T-cell (primary cell): ENCODE data around the gene PTPMT1. TPM values are rescaled to one million over a fixed set of nuclear protein-coding genes. Genes with fewer than 3 reads are reported as not detected.

Source experiments
- ATAC-seq, 4 experiments: fragments of 200-7000 bp in 3 of 4; fragments of 150-1000 bp in 1 of 4; cut with Tn5 transposase; replicated peaks in 1 of 4; 1 replicate in 3 of 4; 2 replicates in 1 of 4; pipeline ENCODE4 v1.10.0; 2021; ENCODE audit warnings: moderate library complexity in 3 of 4, mild to moderate bottlenecking in 2 of 4, moderate number of reproducible peaks in 1 of 4
- CTCF ChIA-PET, 2 donors: fragments of 300-600 bp; sonication (Branson Sonifier 250); formaldehyde crosslinking; loops; one replicate each; lab custom pipeline; 2022; ENCODE audit warnings: antibody characterized with exemption in 2 of 2; lab: Charles Lee
- POLR2A ChIA-PET, 2 donors: fragments of 300-600 bp; sonication (Branson Sonifier 250); formaldehyde crosslinking; loops; one replicate each; lab custom pipeline; 2022; ENCODE audit warnings: antibody characterized with exemption in 2 of 2; lab: Charles Lee
- DNase-seq, 35 experiments: peaks; one replicate each; pipeline versions ENCODE4 v3.0.0 to v3.0.0-alpha.2; 2013 to 2023
- H3K27ac ChIP-seq: one replicate; pipeline ENCODE4 v1.5.1; 2013; ENCODE audit warnings: low read length
- H3K27me3 ChIP-seq, 2 experiments: replicated peaks in 1 of 2; 1 replicate in 1 of 2; 2 replicates in 1 of 2; pipeline versions ENCODE4 v1.6.1 to v1.7.0; 2013; ENCODE audit warnings: low read length in 1 of 2, mixed read lengths in 1 of 2; ENCODE audit not compliant: control insufficient read depth in 2 of 2, insufficient read depth in 2 of 2; ENCODE audit errors: extremely low read depth in 1 of 2
- H3K36me3 ChIP-seq, 2 donors: 1 replicate in 1 of 2; 2 replicates in 1 of 2; pipeline versions ENCODE4 v1.6.1 to v1.7.0; 2013; ENCODE audit warnings: low read length in 1 of 2; ENCODE audit not compliant: control insufficient read depth in 2 of 2, insufficient read depth in 1 of 2; ENCODE audit errors: extremely low read depth in 1 of 2
- H3K4me1 ChIP-seq, 2 experiments: 1 replicate in 1 of 2; 2 replicates in 1 of 2; pipeline versions ENCODE4 v1.6.1 to v1.7.0; 2013; ENCODE audit warnings: low read length in 2 of 2, mixed read lengths in 1 of 2; ENCODE audit not compliant: insufficient read depth in 2 of 2, control insufficient read depth in 1 of 2; ENCODE audit errors: extremely low read depth in 1 of 2
- H3K4me3 ChIP-seq, 2 donors: 1 replicate in 1 of 2; 2 replicates in 1 of 2; pipeline versions ENCODE4 v1.5.1 to v1.7.0; 2013; ENCODE audit warnings: mild to moderate bottlenecking in 2 of 2, low read length in 1 of 2, moderate library complexity in 1 of 2; ENCODE audit not compliant: control insufficient read depth in 1 of 2; ENCODE audit errors: extremely low read depth in 1 of 2
- H3K9me3 ChIP-seq: 2 replicates; pipeline ENCODE4 v1.7.0; 2013
- H3K27ac Mint-ChIP-seq, 2 donors: one replicate each; pipeline ENCODE4 v1.8.0; 2020 to 2021; ENCODE audit warnings: mild to moderate bottlenecking in 2 of 2, mixed read lengths in 2 of 2
- H3K27me3 Mint-ChIP-seq, 2 donors: one replicate each; pipeline ENCODE4 v1.8.0; 2021 to 2022; ENCODE audit warnings: mixed read lengths in 2 of 2
- H3K36me3 Mint-ChIP-seq: one replicate; pipeline ENCODE4 v1.8.0; 2021; ENCODE audit warnings: mixed read lengths
- H3K4me1 Mint-ChIP-seq, 3 donors: one replicate each; pipeline ENCODE4 v1.8.0; 2020 to 2022; ENCODE audit warnings: mixed read lengths in 3 of 3, mild to moderate bottlenecking in 1 of 3
- H3K4me3 Mint-ChIP-seq, 3 donors: one replicate each; pipeline ENCODE4 v1.8.0; 2020 to 2022; ENCODE audit warnings: mild to moderate bottlenecking in 3 of 3, mixed read lengths in 3 of 3, moderate library complexity in 3 of 3
- H3K9me3 Mint-ChIP-seq, 3 donors: one replicate each; pipeline ENCODE4 v1.8.0; 2020 to 2022; ENCODE audit warnings: mixed read lengths in 3 of 3
- WGBS: methylation state at CpG from one replicate; pipeline ENCODE4 v1.1.5; 2013; ENCODE audit warnings: missing lambda C conversion rate; ENCODE audit not compliant: insufficient coverage; 5-methylcytosine and 5-hydroxymethylcytosine counted together
- total RNA-seq, 35 experiments: library from RNA in 6 of 35; stranded (reverse) in 6 of 35; fragments of 120-200 nt in 1 of 35; gene quantifications; one replicate each; pipeline versions ENCODE4 v1.2.1 to v1.2.4 and lab custom pipeline; 2013 to 2026

The PTPMT1 gene
- total RNA-seq, 5 donors from 2014 or later (not counting 1 experiment from before 2014, with no cell fraction given), result 14.9 to 25.3 (median 25.0) TPM

DNA sequence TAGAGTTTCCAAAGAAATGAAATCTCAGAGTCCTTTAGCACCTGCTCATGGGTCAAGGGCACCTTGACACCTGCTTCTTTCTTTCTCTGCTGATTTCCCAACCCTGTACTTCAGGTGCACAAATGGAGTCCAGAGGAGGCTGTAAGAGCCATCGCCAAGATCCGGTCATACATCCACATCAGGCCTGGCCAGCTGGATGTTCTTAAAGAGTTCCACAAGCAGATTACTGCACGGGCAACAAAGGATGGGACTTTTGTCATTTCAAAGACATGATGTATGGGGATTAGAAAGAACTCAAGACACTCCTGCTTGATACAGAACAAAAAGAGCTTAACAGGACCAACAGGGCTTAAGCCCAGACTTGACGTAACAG lies 5.9 kb downstream of the PTPMT1 start:
- DNase-seq (no peak), ATAC-seq (no peak)
- H3K4me3 Mint-ChIP-seq, result no peak overlapping the region
- ChIA-PET CTCF (no interaction called here), POLR2A (no interaction called here)
- H3K9me3 Mint-ChIP-seq, result no peaks in the 10 kb centered on the region
- H3K27me3 ChIP-seq, result no peaks in the 10 kb centered on the region
- no peak overlapping the region for H3K27ac ChIP-seq
- H3K4me1 ChIP-seq, result peaks cover 2 to 9% of the 10 kb centered on the region in 2 experiments
- H3K36me3 ChIP-seq, result peaks cover 7 to 48% of the 10 kb centered on the region in 2 donors
- peak overlapping the region in 1 of 2 donors; percentile 55 for H3K27ac Mint-ChIP-seq
- H3K4me3 ChIP-seq, result no peak overlapping the region
- peaks cover 18 to 26% (median 21%) of the 10 kb centered on the region in 3 donors for H3K4me1 Mint-ChIP-seq
- 100% methylated on average over 3 of the region's 4 CpGs for WGBS
- no peaks in the 10 kb centered on the region for H3K27me3 Mint-ChIP-seq
- peaks cover 20% of the 10 kb centered on the region for H3K36me3 Mint-ChIP-seq
- no peaks in the 10 kb centered on the region for H3K9me3 ChIP-seq

DNA sequence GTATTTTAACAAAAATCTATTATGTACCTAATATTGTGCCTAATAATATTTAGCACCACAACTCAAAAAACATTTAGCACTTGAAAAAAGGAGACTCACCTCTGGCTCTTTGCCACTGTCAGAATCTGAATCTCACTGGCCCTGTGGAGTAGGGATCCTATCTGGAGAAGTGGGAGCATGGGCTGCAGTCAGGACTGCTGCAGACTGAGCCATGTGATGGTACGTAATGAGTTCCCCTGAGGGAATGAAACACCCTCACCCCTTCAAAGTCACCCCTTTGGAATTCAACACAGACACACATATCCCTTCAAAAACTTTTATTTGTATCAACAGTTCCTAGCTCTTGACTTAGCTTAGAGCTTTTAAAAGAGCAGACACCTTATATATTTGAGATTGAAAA lies 6.5 kb downstream of the PTPMT1 start:
- no peaks in the 10 kb centered on the region for H3K9me3 ChIP-seq
- H3K27ac ChIP-seq, result no peak overlapping the region
- H3K4me1 Mint-ChIP-seq, result peaks cover 17 to 23% (median 18%) of the 10 kb centered on the region in 3 donors
- H3K4me3 Mint-ChIP-seq, result no peak overlapping the region
- POLR2A ChIA-PET, result no interaction called here
- peak overlapping the region in 1 of 2 donors; percentile 2 for H3K27ac Mint-ChIP-seq
- peaks cover 20% of the 10 kb centered on the region for H3K36me3 Mint-ChIP-seq
- H3K27me3 Mint-ChIP-seq, result no peaks in the 10 kb centered on the region
- no peaks in the 10 kb centered on the region for H3K27me3 ChIP-seq
- no CpG with 5 or more reads among the region's 1 CpG for WGBS
- H3K4me1 ChIP-seq, result peaks cover 0 to 9% of the 10 kb centered on the region in 2 experiments
- peaks cover 7 to 50% of the 10 kb centered on the region in 2 donors for H3K36me3 ChIP-seq
- DNase-seq (no peak), ATAC-seq (no peak)
- CTCF ChIA-PET, result no interaction called here
- H3K9me3 Mint-ChIP-seq, result no peaks in the 10 kb centered on the region
- no peak overlapping the region for H3K4me3 ChIP-seq

DNA sequence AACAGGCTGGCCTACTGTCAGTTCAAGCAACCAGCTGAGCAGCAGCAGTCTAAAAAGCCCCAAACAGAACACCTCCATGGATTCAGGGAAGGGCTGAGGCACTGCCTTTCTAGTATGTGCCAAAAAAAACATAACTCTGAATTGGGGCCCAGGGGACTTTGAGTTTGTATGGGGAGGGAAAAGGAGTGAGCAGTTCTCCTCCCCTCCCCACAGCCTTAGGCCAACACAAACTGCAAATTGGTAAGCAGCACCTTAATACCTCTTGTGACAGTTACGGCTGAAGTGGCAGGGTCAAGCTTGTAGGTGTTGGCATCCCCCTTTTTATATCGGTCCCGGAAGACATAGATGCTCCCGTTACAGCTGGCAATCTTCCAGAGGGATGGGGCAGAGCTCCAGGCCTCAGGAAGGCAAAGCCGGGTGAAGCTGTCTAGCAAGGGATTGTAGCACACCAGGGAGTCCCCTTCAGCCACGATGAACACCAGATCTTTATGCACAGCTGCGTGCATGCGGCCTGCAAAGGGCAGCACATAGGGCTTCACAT lies 7.4 kb downstream of the PTPMT1 start:
- H3K36me3 ChIP-seq, result peaks cover 7 to 54% of the 10 kb centered on the region in 2 donors
- no peak for DNase-seq
- peaks cover 26 to 29% (median 26%) of the 10 kb centered on the region in 3 donors for H3K4me1 Mint-ChIP-seq
- peaks cover 23% of the 10 kb centered on the region for H3K36me3 Mint-ChIP-seq
- H3K27ac ChIP-seq, result no peak overlapping the region
- no peak overlapping the region for H3K4me3 Mint-ChIP-seq
- no peaks in the 10 kb centered on the region for H3K27me3 ChIP-seq
- H3K27ac Mint-ChIP-seq, result peak overlapping the region in 1 of 2 donors; percentile 17
- H3K4me3 ChIP-seq, result no peak overlapping the region
- no peaks in the 10 kb centered on the region for H3K9me3 ChIP-seq
- H3K4me1 ChIP-seq, result peaks cover 6 to 14% of the 10 kb centered on the region in 2 experiments
- no peaks in the 10 kb centered on the region for H3K27me3 Mint-ChIP-seq
- POLR2A ChIA-PET, result interaction anchor here in 1 of 2 donors (0.5 kb wide), 1 partner anchor 1505 kb away, joined by 3 read pairs; no protein-coding TSS in a partner anchor
- WGBS, result 95% methylated on average over 5 of the region's 8 CpGs
- H3K9me3 Mint-ChIP-seq, result no peaks in the 10 kb centered on the region
- no peak for ATAC-seq
- CTCF ChIA-PET, result no interaction called here

DNA sequence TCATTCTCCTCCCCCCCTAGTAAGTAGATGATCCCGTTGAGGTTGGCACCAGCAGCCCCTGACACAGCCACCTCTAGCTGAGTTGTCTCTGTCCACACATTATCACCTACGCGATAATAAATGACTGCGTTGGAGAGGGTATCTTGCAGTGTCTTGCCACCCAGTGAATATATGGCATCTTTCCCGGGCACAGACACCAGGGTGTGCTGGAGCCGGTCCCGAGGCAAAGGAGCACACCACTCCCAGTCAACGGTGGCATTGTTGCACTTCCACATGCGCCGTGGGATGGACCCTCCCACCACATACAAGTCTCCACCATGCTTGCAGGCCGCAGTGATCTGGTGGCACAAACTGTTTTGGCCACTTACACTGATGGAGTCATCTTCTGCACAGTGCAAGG lies 7.9 kb downstream of the PTPMT1 start:
- no peak overlapping the region for H3K27ac Mint-ChIP-seq
- no peak overlapping the region for H3K4me3 Mint-ChIP-seq
- no peak for ATAC-seq
- WGBS, result 94% methylated on average over 10 of the region's 11 CpGs
- H3K4me1 Mint-ChIP-seq, result peaks cover 30 to 33% (median 31%) of the 10 kb centered on the region in 3 donors
- DNase-seq, result no peak
- no peak overlapping the region for H3K27ac ChIP-seq
- ChIA-PET CTCF (interaction anchor here in 1 of 2 donors (0.6 to 0.9 kb wide), 2 partner anchors 7 to 19 kb away, joined by 3 to 4 read pairs; no protein-coding TSS in a partner anchor), POLR2A (interaction anchor here in 1 of 2 donors (0.6 kb wide), 1 partner anchor 173 kb away, joined by 4 read pairs; no protein-coding TSS in a partner anchor)
- H3K9me3 Mint-ChIP-seq, result no peaks in the 10 kb centered on the region
- H3K36me3 ChIP-seq, result peaks cover 7 to 54% of the 10 kb centered on the region in 2 donors
- H3K36me3 Mint-ChIP-seq, result peaks cover 23% of the 10 kb centered on the region
- no peaks in the 10 kb centered on the region for H3K27me3 Mint-ChIP-seq
- H3K4me3 ChIP-seq, result no peak overlapping the region
- no peaks in the 10 kb centered on the region for H3K9me3 ChIP-seq
- no peaks in the 10 kb centered on the region for H3K27me3 ChIP-seq
- peaks cover 11 to 19% of the 10 kb centered on the region in 2 experiments for H3K4me1 ChIP-seq

DNA sequence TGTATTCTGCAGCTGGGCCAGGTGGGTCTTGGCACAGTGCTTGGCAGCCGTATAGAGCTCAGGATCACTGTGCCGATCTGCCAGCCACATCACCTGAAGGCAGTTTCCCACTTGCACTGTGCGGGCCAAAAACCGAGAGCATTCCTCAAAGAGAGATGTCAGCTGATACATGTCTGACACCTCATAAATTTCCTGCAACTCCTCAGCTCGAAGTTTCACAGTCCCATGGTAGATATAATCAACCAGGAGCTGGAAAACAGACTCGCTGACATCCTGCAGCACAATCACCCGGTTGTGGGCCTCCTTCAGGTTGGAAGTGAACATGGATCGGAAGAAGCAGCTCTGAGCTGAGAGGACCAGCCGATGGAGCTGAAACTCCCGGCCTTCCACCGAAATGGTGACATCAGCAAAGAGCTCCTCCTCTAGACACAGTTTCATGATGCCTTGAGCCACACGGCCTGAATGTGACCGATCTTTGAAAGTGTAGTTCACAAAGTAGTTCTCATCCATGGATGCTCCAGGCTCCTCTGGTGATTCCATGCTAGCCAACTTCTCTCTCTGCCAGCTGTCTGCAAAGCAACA lies 12.2 kb downstream of the PTPMT1 start:
- POLR2A ChIA-PET, result interaction anchor here (0.5 to 1.2 kb wide), 4 partner anchors 13 to 144 kb away, joined by 4 to 6 read pairs (median 4); partner anchors contain the start of gene PTPMT1 (in 1 of the 2)
- CTCF ChIA-PET, result interaction anchor here (0.6 to 1.0 kb wide), 2 partner anchors 24 to 93 kb away, joined by 5 read pairs; partner anchors contain the start of gene CELF1 (in 1 of the 2)
- Mint-ChIP-seq H3K27ac (peak overlapping the region; percentile 66 to 69), H3K4me3 (peak overlapping the region; percentile 87 to 100 (median 100)), H3K27me3 (no peaks in the 10 kb centered on the region), H3K36me3 (peaks cover 31% of the 10 kb centered on the region), H3K9me3 (no peaks in the 10 kb centered on the region), H3K4me1 (peaks cover 43 to 52% (median 48%) of the 10 kb centered on the region in 3 donors)
- H3K27me3 ChIP-seq, result no peaks in the 10 kb centered on the region
- H3K9me3 ChIP-seq, result no peaks in the 10 kb centered on the region
- WGBS, result 78% methylated on average over 10 of the region's 13 CpGs
- no peak for DNase-seq
- peaks cover 8 to 48% of the 10 kb centered on the region in 2 donors for H3K36me3 ChIP-seq
- peaks cover 20 to 36% of the 10 kb centered on the region in 2 experiments for H3K4me1 ChIP-seq
- peak overlapping the region; percentile 77 for H3K27ac ChIP-seq
- ATAC-seq, result no peak
- no peak overlapping the region for H3K4me3 ChIP-seq
